ENCODE data around the gene LIMK2.
A peak's percentile ranks its signal among the peaks of the same experiment; 100 is the strongest.

LIMK2 gene

DNA sequence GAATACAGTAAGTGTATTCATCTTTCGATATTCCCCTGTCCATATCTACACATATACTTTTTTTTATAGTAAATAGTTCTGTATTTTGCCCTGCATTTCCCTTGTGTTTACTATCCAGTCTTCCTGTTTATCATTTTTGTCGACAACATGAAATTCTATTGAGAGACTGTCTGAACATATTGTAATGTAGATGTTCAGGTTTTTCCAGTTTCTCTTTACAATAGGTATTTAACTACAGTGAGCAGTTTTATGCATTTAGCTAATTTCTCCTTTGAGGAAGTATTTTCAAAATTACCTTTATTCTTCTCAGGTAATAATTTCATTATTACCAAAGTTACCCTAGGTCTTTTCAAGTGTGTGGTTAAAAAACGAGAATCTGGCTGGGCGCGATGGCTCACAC lies 63.5 kb downstream of the LIMK2 start:
- ATAC-seq: no peak

DNA sequence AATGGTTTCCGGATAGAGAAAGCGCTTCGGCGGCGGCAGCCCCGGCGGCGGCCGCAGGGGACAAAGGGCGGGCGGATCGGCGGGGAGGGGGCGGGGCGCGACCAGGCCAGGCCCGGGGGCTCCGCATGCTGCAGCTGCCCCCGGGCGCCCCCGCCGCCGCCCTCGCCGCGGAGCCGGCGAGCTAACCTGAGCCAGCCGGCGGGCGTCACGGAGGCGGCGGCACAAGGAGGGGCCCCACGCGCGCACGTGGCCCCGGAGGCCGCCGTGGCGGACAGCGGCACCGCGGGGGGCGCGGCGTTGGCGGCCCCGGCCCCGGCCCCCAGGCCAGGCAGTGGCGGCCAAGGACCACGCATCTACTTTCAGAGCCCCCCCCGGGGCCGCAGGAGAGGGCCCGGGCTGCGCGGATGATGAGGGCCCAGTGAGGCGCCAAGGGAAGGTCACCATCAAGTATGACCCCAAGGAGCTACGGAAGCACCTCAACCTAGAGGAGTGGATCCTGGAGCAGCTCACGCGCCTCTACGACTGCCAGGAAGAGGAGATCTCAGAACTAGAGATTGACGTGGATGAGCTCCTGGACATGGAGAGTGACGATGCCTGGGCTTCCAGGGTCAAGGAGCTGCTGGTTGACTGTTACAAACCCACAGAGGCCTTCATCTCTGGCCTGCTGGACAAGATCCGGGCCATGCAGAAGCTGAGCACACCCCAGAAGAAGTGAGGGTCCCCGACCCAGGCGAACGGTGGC lies 64.5 kb downstream of the LIMK2 start:
- no peak for ATAC-seq

DNA sequence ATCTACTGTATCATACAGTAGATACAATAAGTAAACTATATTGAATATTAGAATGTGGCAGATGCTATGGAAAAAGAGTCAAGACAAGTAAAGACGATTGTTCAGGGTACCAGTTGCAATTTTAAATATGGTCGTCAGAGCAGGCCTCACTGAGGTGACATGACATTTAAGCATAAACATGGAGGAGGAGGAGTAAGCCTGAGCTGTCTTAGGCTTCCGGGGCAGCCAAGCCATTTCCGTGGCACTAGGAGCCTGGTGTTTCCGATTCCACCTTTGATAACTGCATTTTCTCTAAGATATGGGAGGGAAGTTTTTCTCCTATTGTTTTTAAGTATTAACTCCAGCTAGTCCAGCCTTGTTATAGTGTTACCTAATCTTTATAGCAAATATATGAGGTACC lies 65.6 kb downstream of the LIMK2 start:
- ATAC-seq: peak; percentile 36 to 50

- ATAC-seq: peak; percentile 25 to 30
Observed at GRCh38 chr22:31278151-31278621, 66.1 kb downstream of the LIMK2 start.

DNA sequence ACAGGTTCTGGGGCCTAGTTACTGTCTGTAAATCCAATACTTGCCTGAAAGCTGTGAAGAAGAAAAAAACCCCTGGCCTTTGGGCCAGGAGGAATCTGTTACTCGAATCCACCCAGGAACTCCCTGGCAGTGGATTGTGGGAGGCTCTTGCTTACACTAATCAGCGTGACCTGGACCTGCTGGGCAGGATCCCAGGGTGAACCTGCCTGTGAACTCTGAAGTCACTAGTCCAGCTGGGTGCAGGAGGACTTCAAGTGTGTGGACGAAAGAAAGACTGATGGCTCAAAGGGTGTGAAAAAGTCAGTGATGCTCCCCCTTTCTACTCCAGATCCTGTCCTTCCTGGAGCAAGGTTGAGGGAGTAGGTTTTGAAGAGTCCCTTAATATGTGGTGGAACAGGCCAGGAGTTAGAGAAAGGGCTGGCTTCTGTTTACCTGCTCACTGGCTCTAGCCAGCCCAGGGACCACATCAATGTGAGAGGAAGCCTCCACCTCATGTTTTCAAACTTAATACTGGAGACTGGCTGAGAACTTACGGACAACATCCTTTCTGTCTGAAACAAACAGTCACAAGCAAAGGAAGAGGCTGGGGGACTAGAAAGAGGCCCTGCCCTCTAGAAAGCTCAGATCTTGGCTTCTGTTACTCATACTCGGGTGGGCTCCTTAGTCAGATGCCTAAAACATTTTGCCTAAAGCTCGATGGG lies 66.7 kb downstream of the LIMK2 start:
- peak; percentile 82 to 87 for ATAC-seq

- ATAC-seq: no peak
Observed at GRCh38 chr22:31279327-31279669, 67.2 kb downstream of the LIMK2 start.

DNA sequence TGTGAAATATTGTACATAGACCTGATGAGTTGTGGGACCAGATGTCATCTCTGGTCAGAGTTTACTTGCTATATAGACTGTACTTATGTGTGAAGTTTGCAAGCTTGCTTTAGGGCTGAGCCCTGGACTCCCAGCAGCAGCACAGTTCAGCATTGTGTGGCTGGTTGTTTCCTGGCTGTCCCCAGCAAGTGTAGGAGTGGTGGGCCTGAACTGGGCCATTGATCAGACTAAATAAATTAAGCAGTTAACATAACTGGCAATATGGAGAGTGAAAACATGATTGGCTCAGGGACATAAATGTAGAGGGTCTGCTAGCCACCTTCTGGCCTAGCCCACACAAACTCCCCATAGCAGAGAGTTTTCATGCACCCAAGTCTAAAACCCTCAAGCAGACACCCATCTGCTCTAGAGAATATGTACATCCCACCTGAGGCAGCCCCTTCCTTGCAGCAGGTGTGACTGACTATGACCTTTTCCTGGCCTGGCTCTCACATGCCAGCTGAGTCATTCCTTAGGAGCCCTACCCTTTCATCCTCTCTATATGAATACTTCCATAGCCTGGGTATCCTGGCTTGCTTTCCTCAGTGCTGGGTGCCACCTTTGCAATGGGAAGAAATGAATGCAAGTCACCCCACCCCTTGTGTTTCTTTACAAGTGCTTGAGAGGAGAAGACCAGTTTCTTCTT lies 67.9 kb downstream of the LIMK2 start:
- no peak for ATAC-seq

DNA sequence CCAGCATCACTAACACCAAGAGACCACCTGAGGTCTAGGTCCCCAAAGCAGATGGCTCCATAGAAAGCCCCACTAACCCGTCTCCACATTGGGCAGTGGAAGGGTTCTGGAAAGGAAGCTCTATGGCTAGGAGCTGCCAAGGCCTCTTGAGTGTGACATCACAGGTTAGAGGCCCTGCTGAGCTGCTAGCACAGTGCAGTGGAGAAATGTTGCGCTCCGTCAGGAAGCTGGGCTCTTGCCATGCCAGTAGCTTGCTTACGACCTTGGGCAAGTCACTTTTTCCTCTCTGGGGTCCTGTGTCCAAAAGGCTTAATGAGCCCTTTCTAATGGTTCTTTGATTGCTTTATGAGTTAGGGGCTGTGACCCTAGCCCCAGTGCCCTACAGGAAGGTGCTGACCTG lies 69.6 kb downstream of the LIMK2 start:
- ATAC-seq: no peak

DNA sequence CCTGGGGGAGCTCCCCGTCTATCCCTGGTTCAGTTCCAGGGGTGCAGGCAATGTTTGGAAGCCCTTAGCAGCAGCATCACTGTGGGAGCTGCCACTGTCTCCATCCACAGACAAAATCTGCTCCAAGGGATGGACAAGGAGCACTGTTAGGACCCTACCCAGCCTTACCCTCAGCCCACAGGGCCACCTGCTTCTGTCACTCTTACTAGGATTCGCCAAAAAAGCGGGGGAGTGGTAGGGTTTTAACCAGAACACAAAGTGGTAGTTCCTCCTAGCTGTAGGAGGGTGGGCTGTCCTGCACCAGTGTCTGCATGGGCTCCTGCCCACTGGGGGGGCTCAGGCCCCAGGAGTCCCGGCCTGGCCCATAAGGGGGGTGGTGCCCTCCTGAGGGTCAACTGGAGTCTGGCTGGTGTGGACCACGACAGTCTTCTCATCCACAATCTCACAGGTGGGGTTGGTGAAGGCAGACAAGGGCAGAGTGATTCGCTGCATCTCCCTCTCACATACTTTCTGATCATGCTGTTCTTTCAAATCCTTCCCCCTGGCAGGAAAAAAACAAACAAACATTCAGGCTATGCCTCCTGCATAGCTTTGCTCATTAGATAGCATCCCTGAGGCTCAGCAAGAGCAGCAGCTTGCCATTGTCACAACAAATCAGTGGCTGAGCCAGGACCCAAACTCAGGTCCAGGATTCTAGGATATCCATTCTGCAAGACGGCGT lies 70.8 kb downstream of the LIMK2 start:
- no peak for ATAC-seq

GRCh38 chr22:31284281-31285155 lies 72.4 kb downstream of the LIMK2 start:
- ATAC-seq: no peak

GRCh38 chr22:31286360-31287255 lies 74.5 kb downstream of the LIMK2 start:
- peak; percentile 48 to 61 for ATAC-seq

- no peak for ATAC-seq
Observed at GRCh38 chr22:31287818-31288495, 75.9 kb downstream of the LIMK2 start.

DNA sequence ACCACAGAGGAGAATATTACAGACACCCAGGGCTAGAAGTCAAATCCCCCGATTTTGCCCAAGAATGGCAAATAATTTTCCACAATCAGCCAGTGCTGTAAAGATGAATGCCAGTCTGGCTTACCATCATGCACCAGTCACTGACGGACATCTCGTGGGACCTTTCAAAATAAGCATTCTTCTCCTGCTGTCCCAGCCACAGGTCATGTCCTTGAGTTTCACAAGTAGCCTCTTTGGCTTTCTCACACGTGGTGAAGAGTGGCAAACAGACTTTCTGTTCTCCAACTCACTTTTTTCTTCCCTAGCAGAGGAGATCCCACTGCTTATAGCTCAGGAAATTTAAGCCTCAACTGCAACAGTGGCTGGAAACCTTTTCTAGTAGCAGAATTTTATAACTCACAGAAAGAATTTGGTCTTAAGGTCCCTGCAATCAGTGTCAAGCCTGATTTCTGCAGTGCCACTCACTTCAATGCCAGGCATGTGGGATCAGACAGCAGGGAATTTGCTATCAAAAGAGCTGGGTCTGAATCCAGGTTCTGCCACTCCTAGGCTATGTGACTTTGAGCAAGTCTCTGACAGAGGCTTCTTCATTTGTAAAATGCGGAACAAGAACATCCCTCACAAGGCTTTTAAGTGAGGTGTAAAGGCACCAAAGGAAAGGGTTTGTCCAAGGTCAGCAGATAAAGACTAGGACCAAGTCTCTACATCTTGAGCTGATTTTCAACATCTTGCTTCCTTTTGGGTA lies 76.6 kb downstream of the LIMK2 start:
- no peak for ATAC-seq

DNA sequence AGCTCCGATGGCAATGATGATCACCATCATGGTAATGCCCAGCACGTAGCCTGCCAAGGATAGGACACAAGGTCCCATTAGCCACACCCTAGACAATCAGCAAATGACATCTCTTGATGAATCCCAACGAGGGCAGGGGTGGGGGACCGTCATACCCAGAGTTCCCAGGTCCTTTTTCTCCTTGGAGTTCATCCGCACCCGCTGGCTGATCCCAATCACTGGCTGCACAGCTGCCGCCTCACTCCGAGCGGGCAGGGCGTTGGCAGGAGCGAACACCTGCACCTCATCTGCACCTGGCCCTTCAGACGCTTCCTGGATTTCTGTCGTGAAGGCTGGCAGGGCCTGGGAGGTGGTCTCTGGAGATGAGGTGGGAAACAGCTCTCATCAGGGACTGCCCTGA lies 77.2 kb downstream of the LIMK2 start:
- ATAC-seq: no peak

- peak; percentile 86 to 89 for ATAC-seq
Observed at GRCh38 chr22:31290494-31291471, 78.7 kb downstream of the LIMK2 start.

DNA sequence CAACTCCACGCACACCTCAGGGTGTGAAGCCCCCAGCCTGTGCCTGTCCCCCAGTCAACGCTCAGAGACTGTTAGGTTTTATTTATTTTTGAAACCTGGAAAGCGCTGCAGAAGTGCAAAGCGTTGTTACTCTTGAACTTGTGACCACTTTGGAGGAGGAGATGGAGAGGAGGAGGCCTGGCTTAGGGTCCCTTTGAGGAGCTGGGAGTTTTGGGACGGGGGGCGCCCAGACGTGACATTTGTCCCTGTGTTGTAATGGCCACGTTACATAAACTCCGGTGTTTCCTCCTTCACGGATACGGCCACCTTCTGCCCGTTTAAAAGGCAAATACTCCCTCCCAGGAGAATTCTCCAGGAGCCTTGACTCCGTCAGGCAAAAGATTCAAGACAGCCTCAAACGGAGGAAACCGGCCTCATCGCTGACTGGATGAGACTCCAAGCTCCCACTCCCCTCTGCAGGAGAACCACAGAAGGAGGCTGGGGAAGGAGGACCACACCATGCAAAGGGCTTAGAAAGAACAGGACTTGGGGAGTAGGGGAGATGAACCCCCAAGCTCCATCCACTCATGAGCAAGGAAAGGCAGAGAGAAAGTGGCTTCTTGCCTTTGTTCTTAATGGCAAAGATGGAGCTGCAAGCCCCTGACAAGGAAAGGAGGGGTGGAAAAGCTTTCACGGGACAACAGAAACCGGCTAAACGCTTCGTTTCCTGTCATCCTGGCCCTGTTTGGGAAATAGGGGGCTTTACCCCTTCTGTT lies 79.6 kb downstream of the LIMK2 start:
- ATAC-seq: no peak

DNA sequence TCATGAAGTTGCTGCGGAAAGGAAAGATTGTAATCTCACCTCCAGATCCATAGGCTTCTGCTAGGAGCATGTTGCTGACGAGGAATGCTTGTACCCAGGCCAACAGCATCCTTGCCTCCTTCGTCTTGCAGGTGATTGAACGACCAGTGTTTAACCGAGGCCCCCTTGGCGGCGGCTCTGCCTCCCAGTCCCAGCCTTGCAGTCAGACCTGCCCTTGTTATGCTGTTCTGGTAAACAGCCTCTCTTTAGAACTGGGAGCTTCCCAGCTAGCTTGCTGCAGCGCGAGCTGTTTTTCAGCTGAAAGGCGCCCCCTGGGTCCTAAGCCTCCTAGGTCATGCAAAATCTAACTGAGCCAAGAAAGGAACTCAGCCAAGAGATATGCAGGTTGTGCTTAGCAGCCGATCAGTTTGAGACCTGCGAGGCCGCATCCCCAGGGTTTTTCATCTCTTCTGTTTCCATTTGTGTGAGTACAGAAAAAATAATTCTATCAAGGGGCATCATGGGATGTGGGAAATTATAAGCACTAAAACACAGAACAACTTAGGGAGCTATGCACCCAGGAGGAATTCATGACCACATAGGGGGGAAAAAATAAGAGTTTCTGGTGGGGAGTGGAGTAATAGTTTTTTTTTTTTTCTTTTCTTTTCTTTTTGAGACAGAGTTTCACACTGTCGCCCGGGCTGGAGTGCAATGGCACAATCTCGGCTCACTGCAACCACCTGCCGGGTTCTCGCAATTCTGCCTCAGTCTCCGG lies 80.3 kb downstream of the LIMK2 start, which contains the start of gene PIK3IP1:
PIK3IP1 (minus strand) TSS at position 253 of the 754 bp plus-strand sequence; CDS start at position 109, 144 bp downstream.
- ATAC-seq: peak; percentile 26 to 33
